Loucy (cell line): ENCODE results near the gene INHBC.

Experiments used
- H2AFZ ChIP-seq: fragments of 200-600 bp; sonication (generic); 2 replicates; pipeline ENCODE4 v1.6.0; 2016; ENCODE audit warnings: antibody characterized with exemption, mild to moderate bottlenecking, low read length, moderate library complexity
- H3F3A ChIP-seq: fragments of 200-600 bp; 2 replicates; pipeline ENCODE4 v1.6.0; 2016; ENCODE audit warnings: antibody characterized with exemption, low read depth, mild to moderate bottlenecking
- H3K27me3 ChIP-seq: fragments of 200-600 bp; sonication (generic); 2 replicates; pipeline ENCODE4 v1.6.1; 2014; ENCODE audit warnings: low read length, mild to moderate bottlenecking; ENCODE audit not compliant: insufficient read depth, poor library complexity, severe bottlenecking
- H3K36me3 ChIP-seq: fragments of 200-600 bp; sonication (generic); 2 replicates; pipeline ENCODE4 v1.6.1; 2016; ENCODE audit warnings: low read length; ENCODE audit not compliant: insufficient read depth
- H3K4me1 ChIP-seq: fragments of 200-600 bp; sonication (generic); 2 replicates; pipeline ENCODE4 v1.5.1; 2014; ENCODE audit warnings: low read length, mild to moderate bottlenecking; ENCODE audit not compliant: insufficient read depth, poor library complexity, severe bottlenecking
- H3K4me2 ChIP-seq: fragments of 200-600 bp; sonication (generic); 2 replicates; pipeline ENCODE4 v1.6.0; 2014; ENCODE audit warnings: antibody characterized with exemption, low read length, low read depth, mild to moderate bottlenecking; ENCODE audit not compliant: poor library complexity, severe bottlenecking
- H3K4me3 ChIP-seq: fragments of 200-600 bp; sonication (generic); 2 replicates; pipeline ENCODE4 v1.5.1; 2014; ENCODE audit warnings: low read length, mild to moderate bottlenecking, mixed read lengths; ENCODE audit not compliant: poor library complexity, severe bottlenecking
- H3K79me2 ChIP-seq: fragments of 200-600 bp; sonication (generic); 2 replicates; pipeline ENCODE4 v1.6.1; 2014; ENCODE audit warnings: low read length; ENCODE audit not compliant: insufficient read depth
- H3K9ac ChIP-seq: fragments of 200-600 bp; sonication (generic); 2 replicates; pipeline ENCODE4 v1.6.0; 2014; ENCODE audit warnings: mild to moderate bottlenecking, low read depth, low read length, moderate library complexity; ENCODE audit not compliant: poor library complexity, severe bottlenecking
- H3K9me2 ChIP-seq: fragments of 200-600 bp; sonication (generic); replicated peaks from 2 replicates; pipeline ENCODE4 v1.6.1; 2016; ENCODE audit warnings: low read depth, low read length, mixed read lengths
- H3K9me3 ChIP-seq: fragments of 200-600 bp; sonication (generic); 2 replicates; pipeline ENCODE4 v1.6.1; 2014; ENCODE audit warnings: mild to moderate bottlenecking, antibody characterized with exemption, low read length, low read depth; ENCODE audit not compliant: insufficient read depth
- H4K20me1 ChIP-seq: fragments of 200-600 bp; sonication (generic); 2 replicates; pipeline ENCODE4 v1.6.0; 2014; ENCODE audit warnings: antibody characterized with exemption, low read length, mild to moderate bottlenecking; ENCODE audit not compliant: insufficient read depth, poor library complexity, severe bottlenecking
- EZH2phosphoT487 ChIP-seq: fragments of 200-600 bp; IDR thresholded peaks from 2 replicates; pipeline ENCODE4 v1.6.1; 2018; ENCODE audit warnings: antibody characterized with exemption, mild to moderate bottlenecking, moderate library complexity, borderline replicate concordance
- TF ChIP-seq, protein P1 (sequence below): fragments of 200-600 bp; sonication (generic); conservative IDR thresholded peaks from 2 replicates; pipeline ENCODE4 v1.5.1; 2014; ENCODE audit warnings: mild to moderate bottlenecking, antibody characterized with exemption, low read length

The INHBC gene

DNA sequence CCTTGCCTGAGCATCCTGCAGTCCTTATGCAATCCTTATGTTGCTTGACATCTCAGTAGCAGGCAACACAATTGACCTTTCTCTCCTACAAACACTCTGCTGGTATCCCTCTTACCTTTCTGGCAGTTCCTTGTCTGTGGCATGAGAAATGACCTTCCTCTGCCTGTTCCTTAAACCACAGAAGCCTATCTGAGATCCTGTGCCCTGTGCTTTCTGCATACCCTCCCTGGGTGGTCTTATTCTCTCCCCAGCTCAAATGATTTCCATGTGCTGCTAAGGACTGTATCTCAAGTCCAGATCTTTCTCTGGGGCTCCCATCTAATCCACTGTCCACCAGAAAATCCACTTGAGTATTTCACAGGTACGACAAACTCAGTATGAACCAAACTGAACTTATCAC lies 47.1 kb downstream of the INHBC start:
- no peak for TF ChIP-seq EZH2phosphoT487
- TF ChIP-seq, protein P1, sequence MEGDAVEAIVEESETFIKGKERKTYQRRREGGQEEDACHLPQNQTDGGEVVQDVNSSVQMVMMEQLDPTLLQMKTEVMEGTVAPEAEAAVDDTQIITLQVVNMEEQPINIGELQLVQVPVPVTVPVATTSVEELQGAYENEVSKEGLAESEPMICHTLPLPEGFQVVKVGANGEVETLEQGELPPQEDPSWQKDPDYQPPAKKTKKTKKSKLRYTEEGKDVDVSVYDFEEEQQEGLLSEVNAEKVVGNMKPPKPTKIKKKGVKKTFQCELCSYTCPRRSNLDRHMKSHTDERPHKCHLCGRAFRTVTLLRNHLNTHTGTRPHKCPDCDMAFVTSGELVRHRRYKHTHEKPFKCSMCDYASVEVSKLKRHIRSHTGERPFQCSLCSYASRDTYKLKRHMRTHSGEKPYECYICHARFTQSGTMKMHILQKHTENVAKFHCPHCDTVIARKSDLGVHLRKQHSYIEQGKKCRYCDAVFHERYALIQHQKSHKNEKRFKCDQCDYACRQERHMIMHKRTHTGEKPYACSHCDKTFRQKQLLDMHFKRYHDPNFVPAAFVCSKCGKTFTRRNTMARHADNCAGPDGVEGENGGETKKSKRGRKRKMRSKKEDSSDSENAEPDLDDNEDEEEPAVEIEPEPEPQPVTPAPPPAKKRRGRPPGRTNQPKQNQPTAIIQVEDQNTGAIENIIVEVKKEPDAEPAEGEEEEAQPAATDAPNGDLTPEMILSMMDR, result no peak
- no peaks in the 10 kb centered on the region for H4K20me1 ChIP-seq
- H3K4me1 ChIP-seq, result peaks cover 45% of the 10 kb centered on the region
- H3K9me2 ChIP-seq, result no peaks in the 10 kb centered on the region
- H2AFZ ChIP-seq, result no peak overlapping the region
- H3F3A ChIP-seq, result peaks cover 8% of the 10 kb centered on the region; the same call in 1 of the 2 replicates
- no peaks in the 10 kb centered on the region for H3K9me3 ChIP-seq
- no peak overlapping the region for H3K4me3 ChIP-seq
- peaks cover 24% of the 10 kb centered on the region for H3K79me2 ChIP-seq
- H3K27me3 ChIP-seq, result no peaks in the 10 kb centered on the region
- no peaks in the 10 kb centered on the region for H3K36me3 ChIP-seq
- no peak overlapping the region for H3K4me2 ChIP-seq
- no peak overlapping the region for H3K9ac ChIP-seq

DNA sequence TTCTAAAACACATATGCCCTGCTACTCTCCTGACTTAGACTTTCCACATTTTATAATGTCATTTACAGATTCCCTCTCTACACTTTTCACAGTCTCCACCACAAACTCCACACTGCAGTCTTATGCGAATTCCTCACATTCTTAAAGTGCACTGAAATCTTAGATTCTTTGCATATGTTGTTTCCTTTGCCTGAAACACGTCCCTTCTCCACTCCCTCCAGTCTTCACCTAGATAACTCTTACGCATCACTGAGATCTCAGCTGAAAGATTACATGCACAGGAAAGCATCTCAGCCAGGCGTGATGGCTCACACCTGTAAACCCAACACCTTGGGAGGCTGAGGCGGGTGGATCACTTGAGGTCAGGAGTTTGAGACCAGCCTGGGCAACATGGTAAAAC lies 48.9 kb downstream of the INHBC start:
- H3K79me2 ChIP-seq, result peaks cover 12% of the 10 kb centered on the region
- no peak overlapping the region for H3K4me3 ChIP-seq
- H3K9ac ChIP-seq, result no peak overlapping the region
- TF ChIP-seq, protein P1, result no peak
- TF ChIP-seq EZH2phosphoT487, result no peak
- 0 out of 2 replicates have a peak overlapping the region, but pooled peaks have one; percentile 52 for H2AFZ ChIP-seq
- no peaks in the 10 kb centered on the region for H3K27me3 ChIP-seq
- no peaks in the 10 kb centered on the region for H3K9me2 ChIP-seq
- peaks cover 3% of the 10 kb centered on the region for H4K20me1 ChIP-seq
- no peaks in the 10 kb centered on the region for H3K9me3 ChIP-seq
- H3F3A ChIP-seq, result peaks cover 8% of the 10 kb centered on the region; the same call in 1 of the 2 replicates
- peaks cover 32% of the 10 kb centered on the region for H3K4me1 ChIP-seq
- H3K4me2 ChIP-seq, result no peak overlapping the region
- no peaks in the 10 kb centered on the region for H3K36me3 ChIP-seq

DNA sequence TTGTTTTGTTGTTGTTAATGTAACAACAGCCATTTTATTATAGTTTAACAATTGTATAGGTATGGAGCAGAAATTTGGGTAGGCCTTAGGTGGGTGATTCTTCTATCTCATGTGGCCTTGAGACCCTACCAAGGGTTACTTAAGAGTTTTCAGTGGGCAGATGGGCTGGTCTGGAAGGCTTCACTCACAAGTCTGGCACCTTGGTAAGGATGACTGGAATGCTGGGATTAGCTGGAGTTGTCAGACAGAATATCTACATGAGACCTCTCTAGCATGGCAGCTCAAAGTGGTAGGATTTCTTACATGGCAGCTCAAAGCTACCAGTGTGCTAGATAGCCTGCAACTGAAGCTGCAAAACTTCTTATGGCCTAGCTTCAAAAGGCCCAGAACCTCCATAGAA lies 51.1 kb downstream of the INHBC start:
- Histone ChIP-seq H3K9me2 (no peaks in the 10 kb centered on the region), H3K79me2 (peaks cover 27% of the 10 kb centered on the region), H3K27me3 (no peaks in the 10 kb centered on the region), H3K4me3 (no peak overlapping the region), H3F3A (0 out of 2 replicates have a peak, but pooled peaks cover 3% of the 10 kb centered on the region), H3K4me1 (peaks cover 25% of the 10 kb centered on the region), H2AFZ (no peak overlapping the region), H3K9me3 (no peaks in the 10 kb centered on the region), H3K36me3 (peaks cover 8% of the 10 kb centered on the region; the same call in 1 of the 2 replicates), H3K9ac (no peak overlapping the region), H4K20me1 (peaks cover 23% of the 10 kb centered on the region), H3K4me2 (no peak overlapping the region)
- no peak for TF ChIP-seq EZH2phosphoT487
- TF ChIP-seq, protein P1, result no peak
